OCI-LY3 (cell line): Measurements from ENCODE around the gene ZC3H12D.

ENCODE experiments used
- EZH2phosphoT487 ChIP-seq: fragments of 200-600 bp; shearing (Covaris generic); IDR thresholded peaks from 2 replicates; pipeline ENCODE4 v1.6.1; 2018; ENCODE audit warnings: antibody characterized with exemption, mixed run types, low read depth
- TF ChIP-seq, protein P1 (sequence below): fragments of 200-600, 300-600 bp; sonication (generic); IDR thresholded peaks from 2 replicates; pipeline ENCODE4 v1.5.1; 2014; ENCODE audit warnings: antibody characterized with exemption, low read length, low read depth

DNA sequence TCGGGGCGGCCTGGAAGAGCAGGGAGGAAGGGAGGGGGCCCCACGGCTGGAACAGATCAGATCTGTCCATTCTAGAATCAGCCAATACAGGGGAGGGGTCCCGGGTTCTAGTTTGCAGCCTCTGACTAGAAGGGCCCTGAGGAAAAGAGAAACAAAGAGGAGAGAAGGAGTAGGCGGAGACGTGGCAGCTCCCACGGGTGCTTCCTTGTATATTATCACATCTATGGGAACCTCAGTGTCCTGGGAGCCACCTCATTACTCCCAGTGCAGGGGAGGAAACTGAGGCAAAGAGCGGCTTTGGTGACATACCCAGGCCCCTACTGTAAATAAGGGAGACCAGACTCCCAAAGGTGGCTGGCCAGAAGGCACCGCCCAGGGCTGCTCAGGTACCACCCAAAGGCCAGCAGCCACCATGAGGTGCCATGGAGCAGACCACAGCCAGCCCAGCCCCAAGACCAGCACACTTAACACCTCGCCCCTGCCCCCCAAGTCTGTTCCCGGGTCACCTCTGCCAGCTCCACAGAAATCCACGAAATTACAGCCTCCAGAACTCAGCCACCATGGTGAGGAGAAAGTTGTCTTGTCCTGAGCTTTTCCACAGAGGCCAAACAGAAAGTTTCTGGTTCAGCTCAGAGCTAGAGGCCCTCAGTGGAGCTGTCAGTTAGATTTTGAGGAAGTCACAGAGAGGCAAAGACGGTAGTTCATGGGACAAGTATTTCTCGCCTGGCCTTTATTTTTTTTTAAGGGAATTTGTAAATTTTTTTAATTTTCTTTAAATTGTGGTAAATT, 2.1 kb downstream of the ZC3H12D start:
- TF ChIP-seq, protein P1, sequence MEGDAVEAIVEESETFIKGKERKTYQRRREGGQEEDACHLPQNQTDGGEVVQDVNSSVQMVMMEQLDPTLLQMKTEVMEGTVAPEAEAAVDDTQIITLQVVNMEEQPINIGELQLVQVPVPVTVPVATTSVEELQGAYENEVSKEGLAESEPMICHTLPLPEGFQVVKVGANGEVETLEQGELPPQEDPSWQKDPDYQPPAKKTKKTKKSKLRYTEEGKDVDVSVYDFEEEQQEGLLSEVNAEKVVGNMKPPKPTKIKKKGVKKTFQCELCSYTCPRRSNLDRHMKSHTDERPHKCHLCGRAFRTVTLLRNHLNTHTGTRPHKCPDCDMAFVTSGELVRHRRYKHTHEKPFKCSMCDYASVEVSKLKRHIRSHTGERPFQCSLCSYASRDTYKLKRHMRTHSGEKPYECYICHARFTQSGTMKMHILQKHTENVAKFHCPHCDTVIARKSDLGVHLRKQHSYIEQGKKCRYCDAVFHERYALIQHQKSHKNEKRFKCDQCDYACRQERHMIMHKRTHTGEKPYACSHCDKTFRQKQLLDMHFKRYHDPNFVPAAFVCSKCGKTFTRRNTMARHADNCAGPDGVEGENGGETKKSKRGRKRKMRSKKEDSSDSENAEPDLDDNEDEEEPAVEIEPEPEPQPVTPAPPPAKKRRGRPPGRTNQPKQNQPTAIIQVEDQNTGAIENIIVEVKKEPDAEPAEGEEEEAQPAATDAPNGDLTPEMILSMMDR, result no peak
- no peak for TF ChIP-seq EZH2phosphoT487
